Kidney capillary endothelial cell (primary cell): ENCODE results near the gene OSCAR.
"Not testable (repeated sequence)": the region's sequence is repeated elsewhere in the genome, so short reads cannot be mapped to it uniquely, and the experiment has no call there.

ENCODE experiments used
- DNase-seq: peaks from one replicate; pipeline ENCODE4 v3.0.0-alpha.2; 2018; ENCODE audit warnings: low spot score

OSCAR gene

GRCh38 chr19:54125713-54126112 lies 25.1 kb upstream of the OSCAR start:
- DNase-seq: no peak

- DNase-seq: no peak
Observed at GRCh38 chr19:54124393-54124792, 23.8 kb upstream of the OSCAR start.

GRCh38 chr19:54123682-54124081 lies 23.1 kb upstream of the OSCAR start:
- no peak for DNase-seq

GRCh38 chr19:54121259-54121658 lies 20.7 kb upstream of the OSCAR start:
- DNase-seq: no peak

DNA sequence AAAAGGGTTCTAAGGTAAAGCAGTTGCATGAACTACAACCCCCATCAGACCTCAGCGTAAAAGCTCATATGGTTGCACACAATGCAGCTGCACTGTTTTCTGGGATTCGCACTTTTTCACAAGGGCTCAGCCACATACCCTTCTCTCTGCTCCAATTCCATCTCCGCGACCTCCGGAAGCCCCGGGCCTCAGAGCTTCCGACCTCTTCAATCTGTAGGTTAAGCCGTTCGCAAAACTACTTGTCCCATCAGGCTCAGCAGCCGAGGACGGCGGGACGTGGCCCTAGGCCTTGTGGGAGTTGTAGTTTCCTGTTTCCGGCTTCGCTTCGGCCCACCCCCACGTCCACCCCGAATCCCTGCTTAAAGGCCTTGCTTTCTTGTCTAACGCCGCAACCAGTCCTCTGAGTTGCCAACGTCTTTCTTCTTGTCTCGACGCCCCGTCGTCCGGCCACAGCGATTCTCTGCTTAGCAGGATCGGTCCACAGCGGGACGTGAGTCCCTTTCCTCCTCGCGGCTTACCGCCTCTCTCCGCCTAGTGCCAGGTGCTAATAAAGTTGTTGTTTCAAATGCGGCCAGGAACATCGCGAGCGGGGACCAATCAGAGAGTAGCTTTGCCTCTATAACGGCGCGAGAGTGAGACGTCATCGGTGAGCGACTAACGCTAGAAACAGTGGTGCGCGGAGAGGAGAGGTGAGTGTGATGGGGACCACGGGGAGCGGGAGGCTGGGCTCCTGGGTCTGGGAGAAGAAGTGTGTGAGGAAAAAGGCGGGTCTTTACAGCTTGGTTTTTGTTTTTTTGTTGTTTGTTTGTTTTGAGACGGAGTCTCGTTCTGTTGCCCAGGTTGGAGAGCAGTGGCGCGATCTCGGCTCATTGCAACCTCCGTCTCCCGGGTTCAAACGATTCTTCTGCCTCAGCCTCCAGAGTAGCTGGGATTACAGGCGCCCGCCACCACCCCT lies 14.8 kb upstream of the OSCAR start, which contains the start of the genes PRPF31 and TFPT:
TSS of gene PRPF31 (plus strand) at position 646 of the 955 bp plus-strand sequence. CDS start 2,525 bp downstream, outside the sequence.
TSS of gene TFPT (minus strand) at position 549 of the 955 bp plus-strand sequence. CDS start at position 161, 388 bp downstream.
- DNase-seq: peak; percentile 97

DNA sequence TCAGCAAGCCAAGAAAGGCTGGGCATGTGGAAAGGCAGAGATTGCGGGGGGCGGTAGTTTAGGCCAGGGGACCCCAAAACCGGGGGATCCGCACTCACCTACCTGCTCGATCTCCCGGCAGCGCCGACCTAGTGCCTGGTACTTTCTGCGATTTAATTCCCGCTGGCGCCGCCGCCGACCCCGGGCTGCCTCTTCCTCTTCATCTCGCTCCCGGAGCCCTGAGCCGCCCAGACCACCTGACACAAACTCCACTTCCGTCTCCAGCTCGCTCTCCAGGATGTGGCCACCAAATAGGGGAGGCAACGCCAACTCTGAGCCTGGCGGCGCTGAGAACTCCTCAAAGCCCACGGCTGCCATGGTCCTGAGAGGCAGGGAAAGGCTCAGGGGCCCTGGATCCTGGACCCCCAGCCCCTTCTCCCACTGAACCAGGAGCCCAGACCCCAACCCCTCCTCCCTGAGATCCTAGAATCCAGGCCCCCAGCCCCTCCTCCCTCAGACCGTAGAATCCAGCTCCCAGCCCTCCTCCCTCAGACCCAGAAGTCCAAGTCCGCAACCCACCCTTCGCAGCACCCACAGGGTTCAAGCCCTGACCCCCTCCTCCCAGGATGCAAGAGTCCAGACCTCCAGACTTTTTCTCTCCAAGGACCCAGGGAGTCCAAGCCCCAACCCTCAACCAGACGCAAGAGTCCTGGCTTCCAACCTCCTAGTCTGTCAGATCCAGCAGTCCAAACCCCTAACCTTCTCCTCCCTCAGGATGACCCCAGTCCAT lies 13.9 kb upstream of the OSCAR start:
- DNase-seq: peak; percentile 53

- DNase-seq: no peak
Observed at GRCh38 chr19:54109651-54110050, 9.0 kb upstream of the OSCAR start.

DNA sequence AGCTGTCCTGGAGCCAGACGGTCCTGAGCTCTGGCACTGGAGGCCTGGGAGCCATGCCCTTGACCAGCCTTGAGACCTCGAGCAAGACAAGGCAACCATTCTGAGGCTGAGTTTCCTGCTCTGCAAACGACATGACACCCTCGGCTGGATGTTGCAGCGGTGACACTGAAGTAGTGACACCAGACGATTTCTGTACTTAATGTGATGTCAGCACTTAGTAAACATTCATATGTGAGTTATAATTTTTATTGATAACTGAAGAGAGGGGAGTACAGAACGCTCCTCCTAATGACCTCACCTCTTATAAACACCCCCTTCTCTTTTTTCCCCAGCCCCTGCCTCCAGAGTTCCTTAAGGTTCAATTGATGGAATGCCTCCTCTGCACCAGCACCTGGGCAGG lies 7.9 kb upstream of the OSCAR start:
- DNase-seq: no peak

GRCh38 chr19:54107876-54108490 lies 7.4 kb upstream of the OSCAR start:
- DNase-seq: no peak

DNA sequence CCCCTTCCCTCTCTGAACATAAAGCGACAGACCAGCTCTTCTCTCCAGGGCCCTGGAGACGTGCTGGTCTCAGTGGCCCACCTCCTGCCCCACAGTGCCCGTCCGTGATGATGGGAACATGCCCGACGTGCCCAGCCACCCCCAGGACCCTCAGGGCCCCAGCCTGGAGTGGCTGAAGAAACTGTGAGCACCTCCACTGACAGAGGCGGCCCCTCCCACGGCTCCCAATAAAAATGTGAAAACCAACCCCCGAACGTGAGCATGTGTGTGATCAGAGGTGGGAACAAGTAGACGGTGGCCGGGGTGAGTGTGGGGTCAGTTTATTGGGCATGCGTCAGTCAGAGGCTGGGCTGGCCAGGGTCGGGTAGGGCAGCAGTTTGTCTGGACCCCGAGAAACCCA lies 6.1 kb upstream of the OSCAR start:
- DNase-seq: no peak

DNA sequence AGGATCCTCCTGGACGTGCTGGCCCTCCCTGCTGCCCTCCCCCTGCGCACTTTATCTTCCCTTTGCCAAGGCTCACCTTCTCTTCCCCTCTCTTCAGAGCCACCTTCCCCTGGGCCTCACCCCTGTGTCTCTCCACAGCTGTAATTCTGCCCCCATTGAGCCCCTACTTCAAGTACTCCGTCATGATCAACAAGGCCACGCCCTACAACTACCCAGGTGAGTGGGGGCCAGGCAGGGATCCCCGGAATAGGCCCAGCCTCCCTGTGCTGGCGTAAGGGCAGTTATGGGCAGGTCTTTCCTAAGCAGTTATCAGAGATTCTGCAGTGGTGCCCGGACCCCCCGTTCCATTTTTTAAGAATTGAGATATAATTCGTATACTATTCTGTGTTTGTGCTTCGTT lies 5.2 kb upstream of the OSCAR start:
- no peak for DNase-seq

DNA sequence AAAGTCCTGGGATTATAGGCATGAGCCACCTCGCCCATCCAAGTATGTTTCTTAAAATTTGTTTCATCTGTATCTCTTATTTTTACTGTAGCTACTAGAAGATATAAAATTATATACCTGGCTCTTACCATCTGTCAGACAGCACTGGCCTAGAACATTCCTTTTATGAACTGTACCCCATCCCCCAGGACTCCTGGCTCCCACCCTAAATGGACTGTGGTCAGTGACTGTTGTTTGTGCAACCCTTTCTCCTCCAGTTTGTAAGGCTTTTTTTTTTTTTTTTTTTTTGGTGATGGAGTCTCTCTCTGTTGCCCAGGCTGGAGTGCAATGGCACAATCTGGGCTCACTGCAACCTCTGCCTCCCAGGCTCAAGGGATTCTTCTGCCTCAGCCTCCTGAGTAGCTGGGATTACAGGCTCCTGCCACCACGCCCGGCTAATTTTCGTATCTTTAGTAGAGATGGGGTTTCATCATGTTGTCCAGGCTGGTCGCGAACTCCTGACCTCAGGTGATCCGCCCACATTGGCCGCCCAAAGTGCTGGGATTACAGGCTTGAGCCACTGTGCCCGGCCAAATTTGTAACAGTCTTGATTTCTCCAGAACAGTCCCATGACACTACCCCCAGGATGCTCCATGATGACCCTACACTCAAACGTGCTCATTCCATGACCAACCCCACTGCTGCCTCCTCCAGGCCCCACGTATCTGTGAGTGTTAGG lies 4.6 kb upstream of the OSCAR start:
- DNase-seq: no peak

- peak; percentile 98 for DNase-seq
Observed at GRCh38 chr19:54102421-54103169, 2.0 kb upstream of the OSCAR start, which contains the start of gene NDUFA3. NDUFA3 (plus strand) TSS chr19:54102855; CDS start chr19:54102879, 24 bp downstream.

DNA sequence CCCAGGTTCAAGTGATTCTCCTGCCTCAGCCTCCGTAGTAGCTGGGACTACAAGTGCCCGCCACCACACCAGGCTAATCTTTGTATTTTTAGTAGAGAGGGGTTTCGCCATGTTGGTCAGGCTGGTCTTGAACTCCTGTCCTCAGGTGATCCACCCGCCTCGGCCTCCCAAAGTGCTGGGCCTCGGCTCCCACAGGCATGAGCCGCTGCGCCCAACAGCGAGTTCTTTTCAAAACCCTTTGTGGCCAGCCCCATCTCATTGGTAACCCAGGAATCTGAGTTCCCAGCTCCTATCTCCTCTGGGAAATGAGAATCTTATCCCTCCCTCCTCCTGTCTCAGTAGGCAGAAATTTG lies 724 bp downstream of the OSCAR start:
- DNase-seq: not testable (repeated sequence)

GRCh38 chr19:54099190-54099902 lies 1.3 kb downstream of the OSCAR start:
- no peak for DNase-seq

GRCh38 chr19:54096617-54097106 lies 3.9 kb downstream of the OSCAR start:
- DNase-seq: no peak

DNA sequence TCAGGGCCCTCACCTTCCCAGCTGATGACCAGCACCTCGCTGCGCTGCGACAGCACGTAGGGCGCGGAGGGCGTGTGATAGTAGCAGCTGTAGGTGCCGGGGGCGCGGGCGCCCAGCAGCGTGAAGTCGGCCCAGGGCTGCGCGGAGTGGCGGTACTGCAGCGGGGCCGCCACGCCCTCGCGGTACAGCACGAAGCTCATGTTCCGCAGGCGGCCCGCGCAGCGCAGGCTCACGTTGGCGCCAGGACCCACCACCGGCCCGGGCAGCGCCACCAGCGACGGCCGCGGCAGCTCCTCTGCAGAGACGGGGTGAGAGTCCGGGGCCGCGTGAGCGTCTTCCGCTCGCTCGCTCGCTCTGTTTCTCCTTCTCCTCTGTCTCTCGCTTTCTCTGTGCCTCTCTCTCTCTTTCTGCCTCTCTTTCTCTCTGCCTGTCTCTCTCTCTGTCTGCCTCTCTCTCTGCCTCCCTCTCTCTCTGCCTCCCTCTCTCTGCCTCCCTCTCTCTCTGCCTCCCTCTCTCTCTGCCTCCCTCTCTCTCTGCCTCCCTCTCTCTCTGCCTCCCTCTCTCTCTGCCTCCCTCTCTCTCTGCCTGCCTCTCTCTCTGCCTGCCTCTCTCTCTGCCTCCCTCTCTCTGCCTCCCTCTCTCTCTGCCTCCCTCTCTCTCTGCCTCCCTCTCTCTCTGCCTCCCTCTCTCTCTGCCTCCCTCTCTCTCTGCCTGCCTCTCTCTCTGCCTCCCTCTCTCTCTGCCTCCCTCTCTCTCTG lies 4.6 kb downstream of the OSCAR start:
- not testable (repeated sequence) for DNase-seq

GRCh38 chr19:54095136-54095858 lies 5.3 kb downstream of the OSCAR start:
- no peak for DNase-seq
